Mesothelial cell of epicardium (in vitro differentiated cells): ENCODE results near the gene PRUNE2. TPM values are rescaled to one million over a fixed set of nuclear protein-coding genes. Genes with fewer than 3 reads are reported as not detected.

Experiments used
- DNase-seq, 2 experiments: peaks; one replicate each; pipeline ENCODE4 v3.0.0; 2021; ENCODE audit warnings: low spot score in 2 of 2; ENCODE audit not compliant: unreplicated experiment in 2 of 2
- H3K27ac Mint-ChIP-seq: 2 replicates; pipeline ENCODE4 v1.8.0; 2021; ENCODE audit warnings: mixed read lengths
- H3K27me3 Mint-ChIP-seq: 2 replicates; pipeline ENCODE4 v1.8.0; 2021; ENCODE audit warnings: low read depth, mixed read lengths
- H3K36me3 Mint-ChIP-seq: 2 replicates; pipeline ENCODE4 v1.8.0; 2021; ENCODE audit warnings: mixed read lengths
- H3K4me1 Mint-ChIP-seq: 2 replicates; pipeline ENCODE4 v1.8.0; 2021; ENCODE audit warnings: mixed read lengths
- H3K4me3 Mint-ChIP-seq: 2 replicates; pipeline ENCODE4 v1.8.0; 2021; ENCODE audit warnings: mild to moderate bottlenecking, moderate library complexity, mixed read lengths
- H3K9me3 Mint-ChIP-seq: 2 replicates; pipeline ENCODE4 v1.8.0; 2021; ENCODE audit warnings: mixed read lengths
- CTCF ChIP-seq: fragments of 200-600 bp; sonication (generic); IDR thresholded peaks from one replicate; pipeline ENCODE4 v1.5.0; 2021; ENCODE audit warnings: antibody characterized with exemption; ENCODE audit not compliant: unreplicated experiment
- total RNA-seq: library from RNA; stranded (reverse); gene quantifications from 3 replicates; pipeline ENCODE4 v1.2.1, GENCODE V29; 2021

PRUNE2 gene
- total RNA-seq, 1 donor from 2014 or later = 3.4 TPM

GRCh38 chr9:76642074-76642473, 263.8 kb downstream of the PRUNE2 start:
- Mint-ChIP-seq H3K36me3 (no peaks in the 10 kb centered on the region), H3K27me3 (no peaks in the 10 kb centered on the region), H3K4me3 (no peak overlapping the region), H3K9me3 (no peaks in the 10 kb centered on the region), H3K4me1 (peaks cover 26% of the 10 kb centered on the region), H3K27ac (no peak overlapping the region)
- DNase-seq = no peak
- TF ChIP-seq CTCF = no peak

- no peaks in the 10 kb centered on the region for H3K9me3 Mint-ChIP-seq
Measured at GRCh38 chr9:76638001-76638400, 267.9 kb downstream of the PRUNE2 start.

GRCh38 chr9:76637416-76637815, 268.5 kb downstream of the PRUNE2 start:
- Mint-ChIP-seq H3K4me3 (no peak overlapping the region), H3K9me3 (no peaks in the 10 kb centered on the region), H3K27ac (no peak overlapping the region), H3K36me3 (no peaks in the 10 kb centered on the region), H3K4me1 (peaks cover 17% of the 10 kb centered on the region), H3K27me3 (no peaks in the 10 kb centered on the region)
- TF ChIP-seq CTCF = no peak
- DNase-seq = no peak

More at GRCh38 chr9:76638001-76638400, 267.9 kb downstream of the PRUNE2 start:
- peaks cover 23% of the 10 kb centered on the region for H3K4me1 Mint-ChIP-seq
- no peak for TF ChIP-seq CTCF
- peak overlapping the region; percentile 9 for H3K27ac Mint-ChIP-seq
- no peak overlapping the region for H3K4me3 Mint-ChIP-seq
- no peak for DNase-seq
- H3K36me3 Mint-ChIP-seq = no peaks in the 10 kb centered on the region
- no peaks in the 10 kb centered on the region for H3K27me3 Mint-ChIP-seq

- Mint-ChIP-seq H3K27ac (no peak overlapping the region), H3K27me3 (no peaks in the 10 kb centered on the region)
Measured at GRCh38 chr9:76634356-76635054, 271.4 kb downstream of the PRUNE2 start.

GRCh38 chr9:76630916-76631315, 275.0 kb downstream of the PRUNE2 start:
- H3K27ac Mint-ChIP-seq = no peak overlapping the region
- no peak for TF ChIP-seq CTCF
- no peak overlapping the region for H3K4me3 Mint-ChIP-seq
- H3K4me1 Mint-ChIP-seq = no peaks in the 10 kb centered on the region
- H3K27me3 Mint-ChIP-seq = no peaks in the 10 kb centered on the region
- DNase-seq = no peak
- no peaks in the 10 kb centered on the region for H3K9me3 Mint-ChIP-seq
- H3K36me3 Mint-ChIP-seq = no peaks in the 10 kb centered on the region

More at GRCh38 chr9:76634356-76635054, 271.4 kb downstream of the PRUNE2 start:
- DNase-seq = no peak
- H3K4me3 Mint-ChIP-seq = no peak overlapping the region
- peaks cover 12% of the 10 kb centered on the region for H3K4me1 Mint-ChIP-seq
- H3K9me3 Mint-ChIP-seq = no peaks in the 10 kb centered on the region
- no peak for TF ChIP-seq CTCF
- no peaks in the 10 kb centered on the region for H3K36me3 Mint-ChIP-seq
